ENCODE data around the gene PLA2G15. TPM values are rescaled to one million over a fixed set of nuclear protein-coding genes. Genes with fewer than 3 reads are reported as not detected.

The PLA2G15 gene
- total and polyA plus RNA-seq, 2 experiments from 2014 or later: 24.2 to 31.7 TPM

GRCh38 chr16:68282064-68282452 is 36.9 kb downstream of the PLA2G15 start:
- H2AFZ ChIP-seq: no peak overlapping the region
- H3K27me3 ChIP-seq: no peaks in the 10 kb centered on the region
- DNase-seq (ENCODE audit: low spot score): no peak
- H3K9me2 ChIP-seq (replicated peaks; ENCODE audit: insufficient read depth): no peaks in the 10 kb centered on the region
- H3K79me2 ChIP-seq: peaks cover 23% of the 10 kb centered on the region
- no peaks in the 10 kb centered on the region for H3K36me3 ChIP-seq (replicated peaks; ENCODE audit: insufficient read depth, low read depth)
- no peaks in the 10 kb centered on the region for H3K9me3 ChIP-seq (ENCODE audit: low read depth)
- no peak overlapping the region for H3K4me3 ChIP-seq
- TF ChIP-seq EZH2 (IDR thresholded peaks at IDR 0.05; ENCODE audit: borderline replicate concordance): no peak
- H4K20me1 ChIP-seq (ENCODE audit: insufficient read depth, poor library complexity, severe bottlenecking): no peaks in the 10 kb centered on the region
- no peak overlapping the region for H3K27ac ChIP-seq
- H3K4me2 ChIP-seq: no peak overlapping the region
- 94% methylated on average over 4 of the region's 4 CpGs for WGBS (ENCODE audit: low lambda C conversion rate, missing lambda C conversion rate)
- H3K4me1 ChIP-seq (ENCODE audit: insufficient read depth): no peaks in the 10 kb centered on the region

- peaks cover 19% of the 10 kb centered on the region for H3K79me2 ChIP-seq
- no peaks in the 10 kb centered on the region for H4K20me1 ChIP-seq (ENCODE audit: insufficient read depth, poor library complexity, severe bottlenecking)
- H3K27me3 ChIP-seq: no peaks in the 10 kb centered on the region
- TF ChIP-seq EZH2 (IDR thresholded peaks at IDR 0.05; ENCODE audit: borderline replicate concordance) (no peak), EZH2phosphoT487 (IDR thresholded peaks at IDR 0.05; ENCODE audit: low read depth, severe bottlenecking, unreplicated experiment) (no peak), CTCF (IDR thresholded peaks at IDR 0.05; ENCODE audit: poor library complexity) (no peak)
- no peaks in the 10 kb centered on the region for H3K9me2 ChIP-seq (replicated peaks; ENCODE audit: insufficient read depth)
- H3K27ac ChIP-seq: no peak overlapping the region
- H3K4me3 ChIP-seq: no peak overlapping the region
- no peak overlapping the region for H2AFZ ChIP-seq
- H3K36me3 ChIP-seq (replicated peaks; ENCODE audit: insufficient read depth, low read depth): no peaks in the 10 kb centered on the region
- H3K4me2 ChIP-seq: no peak overlapping the region
- H3K9me3 ChIP-seq (ENCODE audit: low read depth): no peaks in the 10 kb centered on the region
- 81% methylated on average over 5 of the region's 5 CpGs for WGBS (ENCODE audit: low lambda C conversion rate, missing lambda C conversion rate)
- H3K4me1 ChIP-seq (ENCODE audit: insufficient read depth): no peaks in the 10 kb centered on the region
- no peak for DNase-seq (ENCODE audit: low spot score)
Measured at GRCh38 chr16:68283346-68283745, 38.2 kb downstream of the PLA2G15 start.

- H3K27ac ChIP-seq: no peak overlapping the region
- H3K4me1 ChIP-seq (ENCODE audit: insufficient read depth): no peaks in the 10 kb centered on the region
- H3K79me2 ChIP-seq: peaks cover 19% of the 10 kb centered on the region
- TF ChIP-seq EZH2phosphoT487 (IDR thresholded peaks at IDR 0.05; ENCODE audit: low read depth, severe bottlenecking, unreplicated experiment) (no peak), CTCF (IDR thresholded peaks at IDR 0.05; ENCODE audit: poor library complexity) (no peak), EZH2 (IDR thresholded peaks at IDR 0.05; ENCODE audit: borderline replicate concordance) (no peak)
- H3K9me3 ChIP-seq (ENCODE audit: low read depth): no peaks in the 10 kb centered on the region
- no peaks in the 10 kb centered on the region for H3K9me2 ChIP-seq (replicated peaks; ENCODE audit: insufficient read depth)
- no peaks in the 10 kb centered on the region for H3K27me3 ChIP-seq
- DNase-seq (ENCODE audit: low spot score): no peak
- no peak overlapping the region for H2AFZ ChIP-seq
- no peak overlapping the region for H3K4me3 ChIP-seq
- H3K36me3 ChIP-seq (replicated peaks; ENCODE audit: insufficient read depth, low read depth): no peaks in the 10 kb centered on the region
- 89% methylated on average over 9 of the region's 9 CpGs for WGBS (ENCODE audit: low lambda C conversion rate, missing lambda C conversion rate)
- no peak overlapping the region for H3K4me2 ChIP-seq
- no peaks in the 10 kb centered on the region for H4K20me1 ChIP-seq (ENCODE audit: insufficient read depth, poor library complexity, severe bottlenecking)
Measured at GRCh38 chr16:68283801-68284598, 38.8 kb downstream of the PLA2G15 start.

GRCh38 chr16:68284847-68285246 is 39.7 kb downstream of the PLA2G15 start:
- no peaks in the 10 kb centered on the region for H4K20me1 ChIP-seq (ENCODE audit: insufficient read depth, poor library complexity, severe bottlenecking)
- no peaks in the 10 kb centered on the region for H3K36me3 ChIP-seq (replicated peaks; ENCODE audit: insufficient read depth, low read depth)
- H3K4me1 ChIP-seq (ENCODE audit: insufficient read depth): no peaks in the 10 kb centered on the region
- WGBS (ENCODE audit: low lambda C conversion rate, missing lambda C conversion rate): 76% methylated on average over 5 of the region's 5 CpGs
- H3K4me2 ChIP-seq: no peak overlapping the region
- no peaks in the 10 kb centered on the region for H3K9me2 ChIP-seq (replicated peaks; ENCODE audit: insufficient read depth)
- H3K27ac ChIP-seq: no peak overlapping the region
- no peak overlapping the region for H2AFZ ChIP-seq
- DNase-seq (ENCODE audit: low spot score): no peak
- peaks cover 13% of the 10 kb centered on the region for H3K79me2 ChIP-seq
- H3K4me3 ChIP-seq: no peak overlapping the region
- TF ChIP-seq EZH2phosphoT487 (IDR thresholded peaks at IDR 0.05; ENCODE audit: low read depth, severe bottlenecking, unreplicated experiment): no peak
- no peak for TF ChIP-seq CTCF (IDR thresholded peaks at IDR 0.05; ENCODE audit: poor library complexity)
- no peak for TF ChIP-seq EZH2 (IDR thresholded peaks at IDR 0.05; ENCODE audit: borderline replicate concordance)
- no peaks in the 10 kb centered on the region for H3K9me3 ChIP-seq (ENCODE audit: low read depth)
- H3K27me3 ChIP-seq: no peaks in the 10 kb centered on the region

All from hepatocyte (in vitro differentiated cells).